Suprapubic skin (tissue), 4 donors: ENCODE results near the gene LINC01488. TPM values are rescaled to one million over a fixed set of nuclear protein-coding genes. Genes with fewer than 3 reads are reported as not detected.
A peak's percentile ranks its signal among the peaks of the same experiment; 100 is the strongest.

Experiments
- DNase-seq, 2 donors: peaks; one replicate each; pipeline ENCODE4 v3.0.0-alpha.2; 2019; ENCODE audit warnings: low spot score in 2 of 2
- H3K27ac ChIP-seq: fragments of 200-600 bp; sonication (generic); one replicate; pipeline ENCODE4 v1.5.1; 2019
- H3K27me3 ChIP-seq: fragments of 200-600 bp; sonication (generic); one replicate; pipeline ENCODE4 v1.5.1; 2019
- H3K36me3 ChIP-seq: fragments of 200-600 bp; sonication (generic); one replicate; pipeline ENCODE4 v1.5.1; 2019
- H3K4me1 ChIP-seq: fragments of 200-600 bp; sonication (generic); one replicate; pipeline ENCODE4 v1.5.1; 2019
- H3K4me3 ChIP-seq: fragments of 200-600 bp; sonication (generic); one replicate; pipeline ENCODE4 v1.5.1; 2019; ENCODE audit warnings: mild to moderate bottlenecking
- H3K9me3 ChIP-seq: fragments of 200-600 bp; sonication (generic); one replicate; pipeline ENCODE4 v1.5.1; 2019
- EP300 ChIP-seq: sonication (generic); formaldehyde crosslinking; IDR thresholded peaks from one replicate; pipeline ENCODE4 v1.6.1; 2017; ENCODE audit warnings: antibody characterized with exemption
- POLR2A ChIP-seq, 2 donors: fragments of 450-650 bp; IDR thresholded peaks; one replicate each; pipeline ENCODE4 v1.6.1; 2017; ENCODE audit warnings: antibody characterized with exemption in 2 of 2, mild to moderate bottlenecking in 2 of 2, moderate library complexity in 2 of 2
- POLR2AphosphoS5 ChIP-seq, 3 donors: sonication (generic); formaldehyde crosslinking; IDR thresholded peaks; one replicate each; pipeline ENCODE4 v1.6.1; 2017; ENCODE audit warnings: antibody characterized with exemption in 3 of 3
- WGBS: methylation state at CpG from one replicate; pipeline ENCODE4 v1.1.5; 2018; 5-methylcytosine and 5-hydroxymethylcytosine counted together
- total RNA-seq, 4 donors: library from RNA; depleted of rRNA; stranded (reverse); fragments of >200 nt; gene quantifications; one replicate each; pipeline ENCODE4 v1.1.0, GENCODE V29; 2016
- TF ChIP-seq, protein P1 (sequence below), 2 donors: fragments of 200-600 bp in 1 of 2; fragments of 450-650 bp in 1 of 2; sonication (generic) in 1 of 2; IDR thresholded peaks; one replicate each; pipeline ENCODE4 v1.5.1; 2016 to 2019; ENCODE audit warnings: antibody characterized with exemption in 2 of 2, mild to moderate bottlenecking in 1 of 2, moderate library complexity in 1 of 2

LINC01488 gene
- total RNA-seq, 4 donors from 2014 or later = not detected

DNA sequence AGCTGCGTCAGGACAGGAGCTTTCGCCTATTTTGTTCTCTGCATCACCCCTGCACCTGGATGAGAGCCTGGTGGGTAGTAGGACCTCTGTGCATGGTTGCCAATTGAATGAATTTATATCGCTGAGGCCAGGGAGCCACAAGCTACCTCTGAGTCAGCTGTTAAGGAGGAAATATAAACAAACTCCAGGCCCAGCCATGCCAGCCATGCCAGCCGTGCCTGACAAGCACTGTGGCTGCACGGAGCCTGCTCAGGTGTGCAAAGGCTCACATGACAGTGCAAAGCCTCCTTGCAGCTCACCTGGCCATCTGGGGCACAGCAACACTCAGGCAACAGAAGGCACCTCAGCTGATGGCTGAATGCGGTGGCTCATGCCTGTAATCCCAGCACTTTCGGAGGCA is 33.7 kb upstream of the LINC01488 start:
- Histone ChIP-seq H3K27ac (no peak overlapping the region), H3K27me3 (no peaks in the 10 kb centered on the region), H3K4me3 (no peak overlapping the region), H3K4me1 (peaks cover 44% of the 10 kb centered on the region), H3K36me3 (no peaks in the 10 kb centered on the region), H3K9me3 (no peaks in the 10 kb centered on the region)
- TF ChIP-seq, protein P1, sequence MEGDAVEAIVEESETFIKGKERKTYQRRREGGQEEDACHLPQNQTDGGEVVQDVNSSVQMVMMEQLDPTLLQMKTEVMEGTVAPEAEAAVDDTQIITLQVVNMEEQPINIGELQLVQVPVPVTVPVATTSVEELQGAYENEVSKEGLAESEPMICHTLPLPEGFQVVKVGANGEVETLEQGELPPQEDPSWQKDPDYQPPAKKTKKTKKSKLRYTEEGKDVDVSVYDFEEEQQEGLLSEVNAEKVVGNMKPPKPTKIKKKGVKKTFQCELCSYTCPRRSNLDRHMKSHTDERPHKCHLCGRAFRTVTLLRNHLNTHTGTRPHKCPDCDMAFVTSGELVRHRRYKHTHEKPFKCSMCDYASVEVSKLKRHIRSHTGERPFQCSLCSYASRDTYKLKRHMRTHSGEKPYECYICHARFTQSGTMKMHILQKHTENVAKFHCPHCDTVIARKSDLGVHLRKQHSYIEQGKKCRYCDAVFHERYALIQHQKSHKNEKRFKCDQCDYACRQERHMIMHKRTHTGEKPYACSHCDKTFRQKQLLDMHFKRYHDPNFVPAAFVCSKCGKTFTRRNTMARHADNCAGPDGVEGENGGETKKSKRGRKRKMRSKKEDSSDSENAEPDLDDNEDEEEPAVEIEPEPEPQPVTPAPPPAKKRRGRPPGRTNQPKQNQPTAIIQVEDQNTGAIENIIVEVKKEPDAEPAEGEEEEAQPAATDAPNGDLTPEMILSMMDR (IDR thresholded peaks at IDR 0.05) = no peak
- TF ChIP-seq POLR2A (IDR thresholded peaks at IDR 0.05) (no peak), POLR2AphosphoS5 (IDR thresholded peaks at IDR 0.05) (no peak), EP300 (no peak)
- DNase-seq = no peak
- WGBS = 70% methylated on average over 6 of the region's 7 CpGs

DNA sequence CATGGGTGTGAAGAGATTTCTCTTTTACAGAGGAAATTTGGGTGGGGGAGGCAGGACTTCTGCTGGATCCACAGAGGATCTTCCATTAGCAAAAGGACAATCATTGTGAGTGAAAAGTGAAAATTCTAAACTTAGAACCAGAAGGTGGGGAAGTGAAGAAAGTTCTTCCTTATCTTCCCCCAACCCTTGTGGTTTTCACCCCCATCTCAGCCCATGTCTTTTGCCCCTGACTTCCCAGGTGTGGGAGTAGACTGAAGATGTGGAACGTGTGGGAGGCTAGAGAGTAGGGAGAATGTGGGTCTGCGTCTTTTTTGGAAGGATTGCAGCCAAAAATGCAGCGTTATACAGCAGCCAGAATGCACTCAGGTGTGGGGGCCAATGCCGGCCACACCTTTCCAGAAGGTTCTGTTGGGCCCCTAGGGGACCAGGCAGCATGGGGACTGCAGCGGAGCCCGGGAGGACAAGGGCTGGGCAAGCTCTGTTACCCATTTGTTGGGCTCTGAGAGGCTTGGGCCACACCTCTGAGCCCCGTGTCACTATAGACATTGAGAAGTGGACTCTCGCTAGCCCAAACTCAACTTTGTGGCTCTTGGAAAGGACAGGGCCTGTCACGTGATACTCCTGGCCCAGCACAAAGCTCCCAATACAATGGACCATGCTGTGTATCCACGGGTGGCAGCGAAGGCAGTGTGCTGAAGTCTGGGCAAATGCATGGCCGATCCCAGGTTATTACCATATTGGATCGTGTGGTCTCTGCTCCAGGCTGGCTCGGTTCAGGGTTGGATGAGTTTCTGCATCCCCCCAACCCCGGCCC is 32.8 kb upstream of the LINC01488 start:
- Histone ChIP-seq H3K27me3 (no peaks in the 10 kb centered on the region), H3K4me3 (no peak overlapping the region), H3K4me1 (peaks cover 35% of the 10 kb centered on the region), H3K36me3 (no peaks in the 10 kb centered on the region), H3K27ac (no peak overlapping the region), H3K9me3 (no peaks in the 10 kb centered on the region)
- WGBS = 78% methylated on average over 12 of the region's 15 CpGs
- TF ChIP-seq, protein P1 (IDR thresholded peaks at IDR 0.05) = no peak
- TF ChIP-seq EP300 (no peak), POLR2AphosphoS5 (IDR thresholded peaks at IDR 0.05) (no peak), POLR2A (IDR thresholded peaks at IDR 0.05) (no peak)
- DNase-seq = no peak

DNA sequence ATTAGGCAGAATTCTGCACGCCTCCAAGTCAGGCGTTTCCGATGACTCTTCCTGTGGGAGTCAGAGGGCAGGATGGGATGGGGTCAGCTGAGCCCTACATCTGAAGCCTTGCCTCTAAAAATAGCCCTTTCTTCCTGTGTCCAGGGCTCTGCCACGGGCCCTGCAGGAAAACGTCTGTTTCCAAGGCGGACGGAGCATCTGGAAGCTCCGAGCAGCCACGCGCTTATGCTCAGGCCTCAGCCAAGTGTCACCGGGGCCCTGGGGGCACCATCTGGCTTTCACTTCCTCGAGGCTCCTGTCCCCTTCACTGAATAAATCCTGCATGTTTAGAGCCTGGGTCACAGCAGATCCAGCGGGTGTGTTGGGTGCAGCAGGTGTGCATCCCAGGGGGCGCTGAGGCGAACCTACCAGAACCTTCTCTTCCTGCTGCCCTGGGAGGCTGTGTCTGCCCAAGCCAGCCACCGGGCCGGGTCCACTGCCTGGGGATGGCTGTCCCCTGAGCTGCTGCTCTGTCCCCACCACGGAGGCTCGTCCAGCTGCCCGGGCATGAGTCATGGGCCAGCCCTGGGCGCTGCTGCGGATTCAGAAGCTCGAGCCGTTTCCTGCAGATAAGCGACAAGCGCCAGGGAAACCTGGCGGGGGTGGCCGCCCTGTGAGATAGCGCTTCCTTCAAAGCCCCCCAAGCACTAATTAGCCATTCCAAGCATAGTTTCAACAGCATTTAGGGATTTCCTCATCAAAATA is 32.0 kb upstream of the LINC01488 start:
- Histone ChIP-seq H3K27ac (peak overlapping the region; percentile 38), H3K4me3 (no peak overlapping the region), H3K36me3 (no peaks in the 10 kb centered on the region), H3K4me1 (peaks cover 27% of the 10 kb centered on the region), H3K9me3 (no peaks in the 10 kb centered on the region), H3K27me3 (no peaks in the 10 kb centered on the region)
- WGBS = 73% methylated on average over 9 of the region's 29 CpGs
- no peak for TF ChIP-seq POLR2AphosphoS5 (IDR thresholded peaks at IDR 0.05)
- TF ChIP-seq POLR2A (IDR thresholded peaks at IDR 0.05) = no peak
- TF ChIP-seq, protein P1 (IDR thresholded peaks at IDR 0.05) = no peak
- TF ChIP-seq EP300 = no peak
- DNase-seq = peak in 1 of 2 donors; percentile 87

DNA sequence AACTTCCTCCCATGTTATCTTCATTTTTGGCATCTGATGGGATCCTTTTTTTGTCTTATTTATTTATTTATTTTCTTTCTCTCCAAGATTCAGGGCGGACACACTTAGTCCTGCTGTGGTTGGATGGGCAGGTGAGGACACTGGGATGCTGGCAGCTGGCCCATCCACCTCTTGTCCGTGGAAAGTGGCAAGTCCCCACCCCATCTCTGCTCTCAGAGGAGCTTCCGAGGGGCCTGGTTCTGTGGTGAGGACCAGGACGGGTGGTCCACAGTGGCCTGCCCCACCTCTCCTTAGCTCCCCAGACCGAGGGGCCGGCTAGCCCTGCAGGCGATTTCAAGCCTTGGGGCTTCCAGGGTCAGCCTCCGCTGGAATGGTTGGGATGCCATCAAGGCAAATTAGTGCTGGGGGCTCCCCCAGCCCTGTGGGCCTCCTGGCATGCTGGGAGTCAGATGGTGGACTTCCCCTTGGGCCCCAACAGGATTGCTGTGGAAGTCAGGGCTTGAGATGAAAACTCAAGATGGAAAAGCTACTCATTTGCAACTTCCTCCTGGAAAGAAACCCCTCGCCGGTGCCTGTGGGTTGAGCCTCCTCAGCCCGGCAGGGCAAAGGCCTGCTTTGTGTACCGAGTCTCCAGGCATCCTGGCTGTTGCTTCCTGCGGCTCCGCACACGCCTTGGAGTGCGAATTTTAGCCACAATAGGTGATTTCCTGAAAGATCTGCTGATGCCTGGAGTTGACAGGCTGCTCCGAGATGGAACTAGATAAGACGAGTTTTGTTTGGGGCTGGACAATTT is 31.2 kb upstream of the LINC01488 start:
- WGBS = 74% methylated on average over 11 of the region's 18 CpGs
- Histone ChIP-seq H3K4me3 (no peak overlapping the region), H3K4me1 (peaks cover 19% of the 10 kb centered on the region), H3K27ac (peak overlapping the region; percentile 42), H3K9me3 (no peaks in the 10 kb centered on the region), H3K36me3 (no peaks in the 10 kb centered on the region), H3K27me3 (no peaks in the 10 kb centered on the region)
- TF ChIP-seq EP300 (no peak), POLR2AphosphoS5 (IDR thresholded peaks at IDR 0.05) (no peak), POLR2A (IDR thresholded peaks at IDR 0.05) (no peak)
- TF ChIP-seq, protein P1 (IDR thresholded peaks at IDR 0.05) = no peak
- no peak for DNase-seq
